GM18498 (cell line): ENCODE data around the gene CDC5L.

Experiments used
- ATAC-seq: cut with Tn5 transposase; IDR thresholded peaks from one replicate; pipeline ENCODE4 v1.9.1; 2021; ENCODE audit warnings: mild to moderate bottlenecking, moderate library complexity; ENCODE audit not compliant: unreplicated experiment

CDC5L gene

GRCh38 chr6:44472250-44472945 lies 84.9 kb downstream of the CDC5L start:
- ATAC-seq: no peak

- no peak for ATAC-seq
Measured at GRCh38 chr6:44473393-44474189, 86.1 kb downstream of the CDC5L start.

GRCh38 chr6:44474190-44474631 lies 86.7 kb downstream of the CDC5L start:
- ATAC-seq: no peak

GRCh38 chr6:44474643-44475042 lies 87.1 kb downstream of the CDC5L start:
- no peak for ATAC-seq

DNA sequence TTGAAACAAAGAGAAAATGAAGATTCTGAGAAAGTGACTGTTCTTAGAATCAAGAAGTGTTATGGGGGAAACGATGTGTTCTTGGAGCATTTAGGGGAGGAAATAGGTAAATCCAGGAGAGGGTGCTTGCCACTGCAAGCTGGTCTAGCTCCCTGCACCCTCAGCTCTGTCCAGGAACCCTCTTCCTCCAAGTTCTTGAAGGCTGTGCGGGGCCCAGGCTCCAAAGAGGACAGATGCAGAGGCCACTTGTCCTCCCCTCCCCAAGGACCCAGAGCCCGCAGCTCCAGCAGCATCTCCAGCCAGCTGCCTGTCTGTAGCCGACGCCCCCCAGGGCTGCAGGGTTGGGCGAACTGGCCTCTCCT lies 87.9 kb downstream of the CDC5L start:
- peak; percentile 18 for ATAC-seq

- ATAC-seq: peak; percentile 83
Measured at GRCh38 chr6:44475779-44476434, 88.4 kb downstream of the CDC5L start.

DNA sequence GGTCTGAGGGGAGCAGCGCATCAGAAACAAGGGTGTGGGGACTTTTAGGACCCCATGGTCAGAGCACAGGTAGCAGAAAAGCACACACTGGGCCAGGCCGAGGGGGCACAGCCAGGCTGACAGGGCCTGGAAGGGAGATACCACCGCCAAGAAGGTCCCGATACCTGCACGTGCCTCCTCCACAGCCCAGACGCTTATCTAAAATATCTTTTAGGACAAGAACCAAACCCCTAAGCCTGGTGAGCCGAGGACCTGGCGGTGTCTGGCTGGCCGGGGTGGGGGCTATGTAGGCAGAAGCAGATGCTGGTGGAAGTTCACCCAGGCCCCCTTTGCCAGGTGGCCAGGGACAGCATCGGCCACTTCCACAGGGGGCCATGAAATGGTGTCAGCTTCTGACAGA lies 89.3 kb downstream of the CDC5L start:
- ATAC-seq: no peak

DNA sequence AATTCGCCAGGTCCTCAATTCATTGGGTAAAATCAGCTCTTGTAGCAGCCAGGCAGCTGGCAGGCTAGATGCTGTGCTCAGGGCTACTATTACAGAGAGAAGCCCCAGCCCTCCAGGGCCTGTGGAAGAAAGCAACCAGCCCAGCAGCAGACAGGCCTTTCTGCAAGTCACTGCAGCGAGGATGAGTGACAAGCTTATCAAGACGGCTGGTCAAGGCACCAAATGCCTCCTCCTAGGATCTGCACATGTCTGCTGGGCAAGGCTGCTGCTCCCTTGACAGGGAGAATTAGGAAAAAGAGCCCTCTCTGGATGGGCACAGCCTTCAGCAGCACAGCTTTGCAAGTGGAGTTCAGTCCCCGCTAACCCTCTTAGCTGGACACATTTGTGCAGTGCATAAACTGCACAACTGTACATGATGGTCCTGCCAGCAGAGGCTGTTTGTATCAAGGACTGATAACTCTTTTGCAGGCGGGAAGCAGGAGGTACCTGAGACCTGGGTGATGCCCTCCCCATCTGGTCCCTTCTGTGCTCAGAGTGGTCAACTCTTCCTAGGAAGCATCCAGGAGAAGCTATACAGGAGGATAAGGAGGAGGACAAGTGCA lies 89.9 kb downstream of the CDC5L start:
- ATAC-seq: no peak

GRCh38 chr6:44478158-44478557 lies 90.7 kb downstream of the CDC5L start:
- no peak for ATAC-seq

- ATAC-seq: no peak
Measured at GRCh38 chr6:44478591-44479254, 91.2 kb downstream of the CDC5L start.

- no peak for ATAC-seq
Measured at GRCh38 chr6:44480097-44480541, 92.6 kb downstream of the CDC5L start.

- ATAC-seq: no peak
Measured at GRCh38 chr6:44481056-44481455, 93.5 kb downstream of the CDC5L start.

DNA sequence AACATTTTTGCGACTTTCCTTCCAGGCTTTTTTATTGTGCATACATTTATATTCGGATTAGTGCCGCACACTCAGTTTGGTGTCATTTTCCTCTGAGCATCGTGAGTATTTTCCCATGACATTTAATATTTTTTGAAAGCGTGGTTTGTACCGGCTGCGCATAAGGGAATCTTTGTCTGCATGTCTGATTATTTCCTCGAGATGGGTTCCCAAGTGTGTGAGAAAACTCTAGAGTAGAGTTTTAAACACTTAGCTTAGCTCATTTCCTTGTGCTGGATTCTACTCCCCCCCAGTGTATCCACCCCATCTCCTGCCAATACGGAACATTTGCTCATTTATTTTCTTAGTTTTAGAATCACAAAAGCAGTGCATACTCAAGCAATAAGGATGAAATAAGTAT lies 94.3 kb downstream of the CDC5L start:
- no peak for ATAC-seq

DNA sequence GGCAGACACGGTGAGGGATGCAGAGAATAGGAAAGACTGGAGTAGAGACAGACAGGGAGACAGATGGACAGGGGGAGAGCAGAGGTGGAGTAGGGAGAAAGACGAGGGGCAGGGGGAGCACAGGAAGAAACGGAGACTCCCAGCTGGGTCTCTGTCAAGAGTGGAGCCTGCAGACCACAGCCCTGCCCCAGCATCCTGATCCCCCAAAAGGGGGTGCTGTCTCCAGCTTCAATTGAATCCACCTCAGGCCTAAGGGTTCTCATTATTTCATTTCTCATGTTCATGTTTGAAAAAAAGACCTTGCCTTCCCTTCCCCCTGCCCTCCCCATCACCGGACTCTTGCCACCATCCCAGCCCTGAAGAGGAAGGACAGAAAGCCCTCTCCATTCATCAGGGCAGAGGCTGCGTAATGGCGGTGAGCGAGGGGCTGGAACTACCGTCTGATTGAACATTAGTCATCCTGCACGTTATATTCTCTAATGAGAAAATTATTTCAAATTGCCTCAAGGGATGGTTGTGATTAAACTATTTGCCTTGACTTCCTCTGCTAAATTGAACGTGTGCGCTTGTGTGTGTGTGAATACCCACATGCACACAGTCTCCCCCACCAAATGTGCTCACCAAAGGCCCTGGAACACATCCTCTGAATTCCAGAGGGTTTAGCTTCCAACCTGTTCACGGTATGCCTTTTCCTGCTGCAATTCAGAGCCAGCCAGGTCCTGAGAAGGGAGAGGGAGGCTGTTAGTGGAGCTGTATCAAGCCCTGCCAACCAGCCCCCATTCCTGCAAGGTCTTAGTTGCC lies 98.3 kb downstream of the CDC5L start:
- no peak for ATAC-seq

GRCh38 chr6:44487002-44487401 lies 99.5 kb downstream of the CDC5L start:
- ATAC-seq: no peak

- no peak for ATAC-seq
Measured at GRCh38 chr6:44487586-44487985, 100.1 kb downstream of the CDC5L start.

GRCh38 chr6:44489910-44490604 lies 102.6 kb downstream of the CDC5L start:
- no peak for ATAC-seq

DNA sequence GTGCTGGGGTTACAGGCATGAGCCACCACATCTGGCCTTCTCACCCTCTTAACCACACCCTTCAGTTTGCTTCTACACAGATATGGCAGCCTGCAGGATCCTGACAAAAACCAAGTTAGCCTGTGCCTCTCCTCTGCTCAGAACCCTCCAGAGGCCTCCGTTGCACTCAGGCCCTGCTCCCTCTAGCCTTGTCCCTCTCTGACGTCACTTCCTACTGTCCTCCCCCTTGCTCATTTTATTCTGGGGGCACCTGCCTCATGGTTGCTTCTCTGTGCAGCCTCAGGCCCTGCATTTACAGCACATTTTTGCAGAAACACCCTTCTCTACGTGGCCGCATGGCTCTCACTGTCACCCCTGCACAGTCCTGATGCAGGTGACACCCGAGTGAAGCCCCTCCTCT lies 105.6 kb downstream of the CDC5L start:
- ATAC-seq: no peak

- ATAC-seq: no peak
Measured at GRCh38 chr6:44493593-44493992, 106.1 kb downstream of the CDC5L start.
